Embryonic facial prominence (tissue), 1 donor: ENCODE measurements around the gene NF2.
"Not testable (repeated sequence)": the region's sequence is repeated elsewhere in the genome, so short reads cannot be mapped to it uniquely, and the experiment has no call there.

Source experiments
- DNase-seq: peaks from one replicate; pipeline ENCODE4 v3.0.0-alpha.2; 2016; ENCODE audit errors: extremely low spot score

The NF2 gene

GRCh38 chr22:29603358-29604075, at the start of gene NF2:
Gene NF2 (plus strand): TSS chr22:29603633. CDS start chr22:29603999, 366 bp downstream.
- peak; percentile 93 for DNase-seq

GRCh38 chr22:29555065-29555644, 48.3 kb upstream of the NF2 start:
- DNase-seq: no peak

- no peak for DNase-seq
These were observed 44.4 kb upstream of the NF2 start for GRCh38 chr22:29559030-29559429.

GRCh38 chr22:29559853-29560252, 43.6 kb upstream of the NF2 start:
- DNase-seq: no peak

- no peak for DNase-seq
These were observed 39.6 kb upstream of the NF2 start for GRCh38 chr22:29563652-29564460.

GRCh38 chr22:29566513-29566912, 36.9 kb upstream of the NF2 start:
- not testable (repeated sequence) for DNase-seq

GRCh38 chr22:29567338-29567737, 36.1 kb upstream of the NF2 start:
- DNase-seq: no peak

GRCh38 chr22:29569011-29569678, 34.3 kb upstream of the NF2 start:
- no peak for DNase-seq

GRCh38 chr22:29570456-29570855, 33.0 kb upstream of the NF2 start:
- DNase-seq: no peak

GRCh38 chr22:29570912-29571549, 32.4 kb upstream of the NF2 start:
- DNase-seq: no peak

GRCh38 chr22:29574762-29575450, 28.5 kb upstream of the NF2 start:
- no peak for DNase-seq

GRCh38 chr22:29578462-29579200, 24.8 kb upstream of the NF2 start:
- no peak for DNase-seq

- DNase-seq: no peak
These were observed 23.1 kb upstream of the NF2 start for GRCh38 chr22:29580200-29580810.

GRCh38 chr22:29581799-29582198, 21.6 kb upstream of the NF2 start:
- DNase-seq: no peak

- DNase-seq: no peak
These were observed 18.5 kb upstream of the NF2 start for GRCh38 chr22:29584975-29585374.

- DNase-seq: not testable (repeated sequence)
These were observed 17.2 kb upstream of the NF2 start for GRCh38 chr22:29586193-29586705.

- no peak for DNase-seq
These were observed 15.3 kb upstream of the NF2 start for GRCh38 chr22:29587938-29588699.

- no peak for DNase-seq
These were observed 9.5 kb upstream of the NF2 start for GRCh38 chr22:29593923-29594322.

GRCh38 chr22:29594447-29594846, 9.0 kb upstream of the NF2 start:
- not testable (repeated sequence) for DNase-seq
